Raji (cell line): ENCODE measurements around the gene ZCCHC17.

ENCODE experiments used
- POLR2A ChIP-seq: IDR thresholded peaks from 2 replicates; pipeline ENCODE4 v1.6.1; 2011; ENCODE audit warnings: low read depth, low read length, control low read depth; ENCODE audit not compliant: insufficient read depth

The ZCCHC17 gene

DNA sequence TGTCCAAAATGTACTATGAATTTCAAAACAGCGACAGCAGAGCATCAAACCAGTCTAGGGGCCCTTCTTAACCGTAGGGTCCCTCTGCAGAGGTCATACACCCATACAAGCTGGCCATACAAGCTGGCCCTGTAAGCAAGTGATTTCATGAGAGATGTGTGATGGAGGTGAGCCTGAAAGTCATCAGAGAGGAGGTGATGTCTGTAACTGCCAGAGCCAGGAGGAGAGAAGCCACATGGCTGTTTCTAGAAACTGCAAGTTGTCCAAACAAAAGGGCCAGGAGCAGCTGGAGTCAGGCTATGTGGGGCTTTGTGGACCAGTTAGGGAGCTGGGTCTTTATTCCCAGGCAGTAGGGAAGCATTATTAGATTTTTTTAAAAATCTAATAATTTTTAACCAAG lies 101.4 kb downstream of the ZCCHC17 start:
- no peak for TF ChIP-seq POLR2A

DNA sequence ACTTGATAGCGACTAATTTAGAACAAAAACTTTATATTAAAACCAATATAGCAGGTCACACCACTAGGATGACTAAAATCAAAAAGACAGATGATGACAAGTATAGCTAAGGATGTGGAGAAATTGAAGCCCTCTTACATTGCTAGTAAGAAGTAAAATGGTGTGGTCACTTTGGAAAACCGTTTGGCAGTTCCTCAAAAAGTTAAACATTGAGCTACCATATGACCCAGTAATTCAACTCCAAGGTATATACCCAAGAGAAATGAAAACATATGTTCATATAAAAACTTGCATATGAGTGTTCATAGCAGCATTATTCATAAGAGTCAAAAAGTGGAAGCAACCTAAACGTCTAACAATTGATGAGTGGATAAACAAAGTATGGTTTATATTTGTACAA lies 103.1 kb downstream of the ZCCHC17 start:
- TF ChIP-seq POLR2A = no peak

DNA sequence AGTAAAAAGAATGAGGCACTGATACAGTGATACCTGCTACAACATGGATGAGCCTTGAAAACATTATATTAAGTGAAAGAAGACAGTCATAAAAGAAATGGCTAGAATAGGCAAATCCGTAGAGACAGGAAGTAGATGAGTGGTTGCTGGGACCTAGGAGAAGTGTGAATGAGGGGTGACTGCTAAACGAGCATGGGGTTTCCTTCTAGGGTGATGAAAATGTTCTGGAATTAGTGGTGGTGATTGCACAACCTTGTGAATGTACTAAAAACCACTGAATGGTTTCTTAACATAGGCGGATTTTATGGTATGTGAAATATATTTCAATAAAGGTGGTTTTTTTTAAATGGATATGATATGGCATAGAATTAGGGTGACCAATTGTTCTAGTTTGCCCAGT lies 103.6 kb downstream of the ZCCHC17 start:
- TF ChIP-seq POLR2A = no peak

DNA sequence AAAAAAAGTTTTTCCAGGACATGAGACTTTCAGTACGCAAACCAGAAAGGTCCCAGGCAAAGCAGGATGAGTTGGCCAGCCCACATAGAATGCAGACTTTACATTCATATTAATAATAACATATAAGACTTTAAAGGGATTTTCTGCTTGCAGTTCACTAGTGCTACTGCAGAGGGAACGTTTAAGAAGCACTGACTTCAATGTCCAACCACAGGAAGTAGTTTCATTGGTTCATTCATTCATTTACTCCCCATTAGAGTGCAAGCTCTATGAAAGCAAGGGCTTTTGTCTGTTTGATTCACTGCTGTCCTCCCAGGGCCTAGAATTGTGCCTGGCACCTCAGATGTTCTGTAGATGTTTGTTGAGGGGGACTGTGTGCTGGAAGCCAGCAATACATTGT lies 104.4 kb downstream of the ZCCHC17 start:
- TF ChIP-seq POLR2A = no peak

DNA sequence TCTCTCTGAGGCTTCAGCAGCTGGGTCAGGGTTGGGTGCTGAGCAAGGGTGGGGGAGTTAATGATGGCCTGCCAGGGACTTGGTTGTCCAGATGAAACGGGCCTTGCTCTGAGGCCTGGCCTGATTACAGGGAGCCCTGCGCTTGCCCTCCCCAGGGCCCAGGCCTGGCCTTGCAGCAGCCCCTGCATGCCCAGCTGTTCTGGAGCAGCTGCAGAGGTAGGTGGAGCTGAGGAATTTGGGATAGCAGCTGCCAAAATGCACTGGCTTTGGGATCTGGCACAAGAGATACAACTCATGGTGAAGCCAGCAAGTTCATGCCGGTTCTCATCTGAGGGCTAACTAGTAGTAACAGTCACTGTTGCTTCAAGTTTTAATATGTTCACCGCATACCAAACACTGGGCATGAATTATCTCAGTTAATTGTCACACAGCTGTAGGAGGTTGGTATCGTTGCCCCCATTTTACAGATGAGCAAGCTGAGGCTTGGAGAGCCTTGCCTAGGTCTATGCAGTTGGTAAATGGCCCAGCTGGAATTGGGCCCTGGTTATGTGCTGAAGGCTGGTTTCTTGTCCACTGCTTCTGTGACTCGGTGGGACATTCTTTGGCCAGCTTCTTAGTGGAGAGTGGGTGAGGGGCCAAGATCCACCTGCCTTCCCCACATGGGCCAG lies 108.9 kb downstream of the ZCCHC17 start:
- no peak for TF ChIP-seq POLR2A

DNA sequence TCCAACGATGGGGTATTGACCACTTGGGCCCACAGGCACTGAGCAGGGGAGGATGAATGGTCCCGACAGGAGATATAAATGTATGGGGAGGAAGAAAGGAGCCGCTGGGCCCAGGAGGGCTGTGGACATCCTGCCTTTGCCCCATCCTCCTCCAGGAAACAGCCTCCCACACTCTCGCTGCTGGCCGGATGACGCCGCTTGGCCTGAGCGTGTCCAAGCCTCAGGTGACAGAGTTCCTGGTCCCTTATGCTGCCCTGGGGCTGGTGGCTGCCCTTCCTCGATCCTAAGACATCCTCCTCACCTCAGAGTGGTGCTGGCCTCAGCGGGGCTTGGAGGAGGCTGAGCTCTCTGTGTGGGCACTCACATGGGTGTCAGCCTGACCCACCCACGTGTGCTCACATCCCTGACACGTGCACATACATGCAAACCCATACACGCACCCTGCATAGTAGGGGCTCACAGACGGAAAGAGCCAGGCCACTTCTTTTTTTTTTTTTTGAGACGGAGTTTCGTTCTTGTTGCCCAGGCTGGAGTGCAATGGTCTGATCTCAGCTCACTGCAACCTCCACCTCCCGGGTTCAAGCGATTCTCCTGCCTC lies 110.3 kb downstream of the ZCCHC17 start:
- no peak for TF ChIP-seq POLR2A

DNA sequence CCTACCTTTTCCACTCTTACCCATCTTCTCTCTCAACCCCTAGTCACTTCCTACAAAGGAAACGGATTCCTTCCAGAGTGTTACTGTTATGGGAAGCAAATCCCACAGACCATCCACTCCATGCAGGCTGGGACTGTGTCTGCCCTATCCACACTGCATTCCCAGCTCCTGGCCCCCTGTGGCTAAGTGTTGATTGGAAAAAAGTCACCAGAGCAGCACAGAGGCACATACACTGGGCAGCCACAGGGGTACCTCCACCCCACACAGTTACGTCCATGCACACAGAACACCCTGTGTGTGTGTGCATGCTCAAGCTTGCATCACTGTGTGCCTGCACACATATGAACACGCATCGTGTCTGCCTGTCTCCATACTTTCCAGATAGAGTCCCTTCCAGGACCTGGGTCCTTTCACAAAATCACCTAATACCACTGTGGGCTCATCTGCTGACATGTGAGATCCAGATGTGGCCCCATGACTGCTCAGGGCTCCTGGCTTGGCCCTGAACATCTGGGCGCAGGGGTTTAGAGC lies 112.0 kb downstream of the ZCCHC17 start:
- no peak for TF ChIP-seq POLR2A

DNA sequence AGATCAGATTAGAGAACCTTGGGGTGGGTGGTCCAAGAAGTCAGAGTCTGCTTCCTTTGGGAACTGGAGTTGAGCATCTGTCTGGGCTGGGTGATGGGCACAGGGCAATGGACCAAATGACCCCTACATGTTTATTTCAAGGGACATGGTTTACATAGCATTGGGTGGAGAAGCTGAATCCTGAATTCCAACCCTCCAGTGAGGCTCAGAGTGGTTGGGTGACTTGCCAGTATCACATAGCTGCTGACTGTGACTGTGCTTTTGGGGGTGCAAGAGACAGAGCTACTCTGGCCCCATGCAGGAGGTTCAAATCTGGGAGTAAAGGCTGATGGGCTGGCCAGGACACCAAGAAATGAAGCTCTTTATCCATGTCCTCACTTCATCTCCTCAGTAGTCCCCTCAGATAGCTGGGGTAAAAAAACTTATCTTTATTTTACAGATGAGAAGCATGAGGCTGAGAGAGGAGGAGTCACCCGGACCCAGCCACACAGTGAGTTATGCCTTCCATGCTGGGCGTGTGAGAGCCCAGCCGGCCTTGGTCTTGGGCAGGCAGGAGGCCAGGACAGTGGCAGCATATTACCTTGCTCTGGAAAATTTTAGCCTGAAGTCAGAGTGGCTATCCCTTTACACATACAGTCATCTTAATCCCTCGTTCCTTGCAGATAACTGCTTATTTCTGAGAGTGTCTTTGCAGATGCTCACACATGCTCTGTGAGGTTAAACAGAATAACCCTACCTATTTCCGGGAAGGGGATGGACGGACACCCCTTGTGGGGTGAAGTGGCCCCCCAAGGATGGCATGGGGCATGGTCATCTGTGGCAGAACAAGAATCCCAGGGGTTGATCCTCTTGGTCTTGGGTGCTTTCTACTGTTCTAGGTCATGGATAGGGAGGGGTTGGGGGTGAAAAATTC lies 113.4 kb downstream of the ZCCHC17 start:
- TF ChIP-seq POLR2A = no peak

DNA sequence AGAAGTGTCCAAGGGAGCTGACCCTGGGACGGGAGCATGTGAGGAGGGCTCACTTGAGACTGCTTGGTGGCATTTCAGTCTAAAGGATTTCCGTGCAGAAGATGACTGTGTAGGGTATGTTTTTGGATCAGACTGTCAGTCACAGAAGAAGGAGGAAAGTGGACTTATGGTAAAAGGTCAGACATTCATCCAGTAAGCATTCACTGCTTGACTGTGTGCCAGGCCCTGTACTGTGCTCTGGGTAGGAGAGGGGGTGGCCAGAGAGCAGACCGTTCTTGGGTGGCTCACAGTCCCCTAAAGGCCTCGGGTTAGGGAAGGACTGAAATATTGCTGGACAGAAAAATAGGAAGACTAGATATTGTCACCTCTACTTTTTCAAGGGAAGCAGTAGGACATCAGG lies 114.0 kb downstream of the ZCCHC17 start:
- TF ChIP-seq POLR2A = no peak

DNA sequence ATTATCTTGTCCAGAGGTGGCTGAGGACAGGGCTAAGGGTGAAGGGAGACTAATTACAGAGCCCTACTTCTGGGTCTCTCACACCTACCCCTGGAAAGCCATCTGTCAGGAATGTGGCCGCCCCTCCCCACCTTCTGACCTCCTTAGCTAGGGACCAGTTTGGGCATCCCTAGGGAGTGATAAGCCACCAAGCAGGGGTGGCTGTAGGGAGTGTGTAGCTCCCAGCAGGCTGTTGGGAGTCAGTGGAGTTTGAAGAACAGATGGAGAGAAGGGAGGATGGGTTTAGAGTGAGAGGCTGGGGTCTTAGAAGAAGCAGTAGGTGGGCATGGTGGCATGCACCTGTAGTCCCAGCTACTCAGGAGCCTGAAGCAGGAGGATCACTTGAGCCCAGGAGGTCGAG lies 115.4 kb downstream of the ZCCHC17 start:
- TF ChIP-seq POLR2A = no peak

DNA sequence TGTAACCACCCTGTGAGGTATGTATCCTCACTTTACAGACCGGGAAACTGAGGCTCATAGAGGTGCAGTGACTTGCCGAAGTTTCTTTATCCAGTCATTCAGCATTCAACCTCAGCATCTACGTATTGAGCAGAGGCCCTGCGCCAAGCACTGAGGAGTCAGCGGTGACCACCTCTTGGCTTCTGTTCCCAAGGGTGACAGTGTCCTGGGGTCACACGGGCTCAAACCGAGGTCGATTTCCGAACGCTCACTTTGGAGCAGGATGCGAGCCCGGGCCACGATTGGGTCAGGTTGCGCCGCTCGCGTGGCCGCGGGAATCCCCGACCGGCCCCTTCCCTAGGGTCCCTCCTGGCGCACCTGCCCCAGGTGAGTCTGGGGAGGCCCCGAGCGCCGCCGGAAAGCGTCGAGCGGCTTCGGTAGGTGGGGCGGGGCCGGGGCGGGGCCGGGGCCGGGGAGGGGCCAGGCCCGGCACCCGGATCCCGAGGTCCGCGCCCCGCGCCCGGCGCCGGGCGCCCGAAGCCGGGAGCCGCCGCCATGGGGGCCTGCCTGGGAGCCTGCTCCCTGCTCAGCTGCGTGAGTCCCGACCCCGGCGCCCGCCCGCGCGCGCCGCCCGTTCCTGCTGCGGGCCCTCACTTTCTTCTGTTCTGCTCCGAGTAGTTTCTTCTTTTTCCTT lies 116.0 kb downstream of the ZCCHC17 start, which contains the start of gene SERINC2:
SERINC2 (plus strand) TSS at position 482 of the 673 bp plus-strand sequence; CDS start at position 535, 53 bp downstream.
- no peak for TF ChIP-seq POLR2A

DNA sequence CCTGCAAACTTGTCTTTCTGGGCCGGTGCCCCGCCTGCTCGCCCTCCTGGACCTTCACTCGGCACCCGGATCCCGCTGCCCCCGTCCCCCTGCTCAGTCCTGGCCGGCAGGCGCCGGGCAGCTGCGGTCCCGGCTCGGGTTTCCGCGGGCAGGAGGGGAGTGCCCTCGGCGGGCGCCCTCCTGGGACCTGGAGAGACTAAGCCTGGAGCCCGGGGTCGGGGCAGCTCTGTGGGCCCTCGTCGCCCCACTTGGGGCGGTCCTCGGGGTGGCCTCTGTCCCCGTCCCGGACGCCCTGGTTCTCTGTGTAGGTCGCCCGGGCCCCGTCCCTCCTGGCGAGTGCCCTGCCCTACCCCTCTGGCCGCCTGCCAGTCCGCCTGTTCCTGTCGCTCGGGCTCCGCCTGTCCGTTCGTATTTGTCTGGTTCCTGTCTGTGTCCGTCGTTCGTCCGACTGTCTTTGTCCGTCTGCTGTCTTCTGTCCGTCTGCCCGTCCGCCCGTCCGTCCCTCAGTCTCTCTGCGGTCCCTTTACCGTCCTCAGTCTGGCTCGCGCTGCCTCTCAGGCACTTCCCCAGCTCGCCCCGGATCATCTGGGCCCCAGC lies 116.7 kb downstream of the ZCCHC17 start:
- no peak for TF ChIP-seq POLR2A
